NCI-H2227 (cell line): ENCODE data around the gene KIF4B.
"Not testable (repeated sequence)": the region's sequence is repeated elsewhere in the genome, so short reads cannot be mapped to it uniquely, and the experiment has no call there.

Experiments used
- DNase-seq: peaks from one replicate; lab custom pipeline; 2025; ENCODE audit not compliant: unreplicated experiment; lab: John Stamatoyannopoulos, UW

Gene KIF4B

GRCh38 chr5:155006265-155006664 lies 7.3 kb upstream of the KIF4B start:
- DNase-seq: not testable (repeated sequence)

- DNase-seq: no peak
Measured at GRCh38 chr5:155008669-155009068, 4.9 kb upstream of the KIF4B start.

GRCh38 chr5:155010881-155011280 lies 2.7 kb upstream of the KIF4B start:
- no peak for DNase-seq

DNA sequence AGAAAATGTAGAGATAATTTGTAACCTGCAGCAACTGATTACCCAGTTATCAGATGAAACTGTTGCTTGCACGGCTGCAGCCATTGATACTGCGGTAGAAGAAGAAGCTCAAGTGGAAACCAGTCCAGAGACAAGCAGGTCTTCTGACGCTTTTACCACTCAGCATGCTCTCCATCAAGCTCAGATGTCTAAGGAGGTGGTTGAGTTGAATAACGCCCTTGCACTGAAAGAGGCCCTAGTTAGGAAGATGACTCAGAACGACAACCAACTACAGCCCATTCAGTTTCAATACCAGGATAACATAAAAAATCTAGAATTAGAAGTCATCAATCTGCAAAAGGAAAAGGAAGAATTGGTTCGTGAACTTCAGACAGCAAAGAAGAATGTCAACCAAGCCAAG lies 1.7 kb downstream of the KIF4B start:
- DNase-seq: no peak

GRCh38 chr5:155017610-155018009 lies 4.1 kb downstream of the KIF4B start:
- DNase-seq: no peak

GRCh38 chr5:155019601-155020226 lies 6.2 kb downstream of the KIF4B start:
- DNase-seq: no peak

GRCh38 chr5:155021842-155022241 lies 8.3 kb downstream of the KIF4B start:
- no peak for DNase-seq

DNA sequence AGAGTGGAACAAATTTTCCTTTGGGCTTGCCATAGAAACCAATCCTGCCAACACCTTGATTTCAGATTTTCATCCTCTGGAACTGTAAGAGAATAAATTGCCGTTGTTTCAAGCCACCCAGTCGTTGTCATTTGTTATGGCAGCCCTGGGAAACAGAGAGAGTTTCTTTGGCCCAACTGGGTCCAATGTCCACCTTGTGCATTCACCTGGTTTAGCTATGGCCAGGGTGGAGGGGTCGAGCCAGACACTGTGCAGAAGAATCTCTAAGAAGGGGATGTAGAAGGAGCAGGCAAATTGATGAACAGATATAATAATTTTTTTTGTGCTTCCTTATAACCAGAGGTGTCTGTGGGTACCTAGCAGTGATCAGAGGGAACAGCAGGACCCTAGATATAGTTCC lies 9.8 kb downstream of the KIF4B start:
- DNase-seq: no peak

- no peak for DNase-seq
Measured at GRCh38 chr5:155024015-155024414, 10.5 kb downstream of the KIF4B start.

- no peak for DNase-seq
Measured at GRCh38 chr5:155025895-155026294, 12.3 kb downstream of the KIF4B start.

DNA sequence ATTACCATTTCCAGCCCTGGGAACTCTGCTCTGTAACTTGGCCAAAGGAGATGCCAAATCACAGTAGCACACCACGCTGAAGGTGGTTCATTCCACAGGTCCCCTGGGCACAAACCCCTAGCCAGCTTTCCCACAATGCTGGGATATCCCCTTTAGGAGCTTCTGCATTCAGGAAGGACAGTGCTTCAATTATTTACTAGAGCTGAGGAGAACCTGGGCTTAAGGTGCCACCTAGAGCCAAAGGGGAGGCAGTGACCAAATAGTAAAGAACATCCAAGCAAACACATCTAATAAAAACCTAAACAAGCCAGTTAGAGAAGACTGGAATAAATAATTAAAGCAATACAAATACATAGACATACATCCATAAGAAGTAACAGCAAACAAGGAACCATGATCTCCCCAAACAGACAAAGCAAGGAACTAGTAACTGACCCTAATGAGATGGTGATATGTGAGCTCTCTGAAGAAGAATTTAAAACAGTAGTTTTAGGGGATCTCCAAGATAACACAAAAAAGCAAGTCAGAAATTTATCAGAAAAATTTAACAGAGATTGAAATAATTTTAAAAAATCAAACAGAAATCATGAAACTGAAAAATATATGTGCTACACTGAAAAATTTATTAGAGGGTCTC lies 14.6 kb downstream of the KIF4B start:
- no peak for DNase-seq

DNA sequence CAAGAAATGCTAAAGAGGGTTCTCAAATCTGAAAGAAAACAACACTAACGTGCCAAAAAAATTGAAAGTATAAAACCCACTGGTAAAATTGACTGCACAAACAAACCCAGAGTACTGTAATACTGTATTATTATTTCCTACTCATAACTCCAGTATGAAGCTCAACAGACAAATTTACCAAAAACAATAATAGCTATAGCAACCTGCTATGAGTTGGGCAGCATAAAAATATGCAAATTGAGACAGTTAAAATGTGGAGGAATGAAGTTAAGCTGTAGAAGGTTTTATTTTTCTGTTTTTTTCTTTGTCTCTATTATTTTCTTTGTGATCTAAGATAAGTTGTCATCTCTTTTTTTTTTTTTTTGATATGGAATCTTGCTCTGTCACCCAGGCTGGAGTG lies 15.7 kb downstream of the KIF4B start:
- DNase-seq: no peak

DNA sequence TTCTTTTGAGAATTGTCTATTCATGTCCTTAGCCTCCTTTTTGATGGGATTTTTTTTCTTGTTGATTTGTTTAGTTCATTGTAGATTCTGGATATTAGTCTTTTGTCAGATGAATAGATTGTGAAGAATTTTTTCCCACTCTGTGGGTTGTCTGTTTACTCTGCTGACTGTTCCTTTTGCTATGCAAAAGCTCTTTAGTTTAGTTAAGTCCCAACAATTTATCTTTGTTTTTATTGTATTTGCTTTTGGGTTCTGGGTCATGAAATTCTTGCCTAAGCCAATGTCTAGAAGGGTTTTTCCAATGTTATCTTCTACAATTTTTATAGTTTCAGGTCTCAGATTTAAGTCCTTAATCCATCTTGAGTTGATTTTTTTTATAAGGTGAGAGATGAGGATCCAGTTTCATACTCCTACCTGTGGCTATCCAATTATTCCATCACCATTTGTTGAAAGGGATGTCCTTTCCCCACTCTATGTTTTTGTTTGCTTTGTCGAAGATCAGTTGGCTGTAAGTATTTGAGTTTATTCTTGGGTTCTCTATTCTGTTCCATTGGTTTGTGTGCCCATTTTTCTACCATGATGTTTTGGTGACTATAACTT lies 20.7 kb downstream of the KIF4B start:
- not testable (repeated sequence) for DNase-seq

DNA sequence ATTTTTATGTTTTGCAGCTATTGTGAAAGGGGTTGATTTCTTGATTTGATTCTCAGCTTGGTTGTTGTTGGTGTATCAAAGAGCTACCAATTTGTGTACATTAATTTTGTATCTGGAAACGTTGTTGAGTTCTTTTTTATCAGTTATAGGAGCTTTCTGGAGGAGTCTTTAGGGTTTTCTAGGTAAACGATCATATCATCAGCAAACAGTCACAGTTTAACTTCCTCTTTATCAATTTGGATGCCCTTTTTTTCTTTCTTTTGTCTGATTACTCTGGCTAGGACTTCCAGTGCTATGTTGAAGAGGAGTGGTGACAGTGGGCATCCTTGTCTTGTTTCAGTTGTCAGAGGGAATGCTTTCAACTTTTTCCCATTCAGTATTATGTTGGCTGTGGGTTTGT lies 21.5 kb downstream of the KIF4B start:
- not testable (repeated sequence) for DNase-seq

GRCh38 chr5:155040984-155041653 lies 27.6 kb downstream of the KIF4B start:
- no peak for DNase-seq

- no peak for DNase-seq
Measured at GRCh38 chr5:155044591-155044990, 31.0 kb downstream of the KIF4B start.

- DNase-seq: peak; percentile 25
Measured at GRCh38 chr5:155046591-155046990, 33.0 kb downstream of the KIF4B start.

DNA sequence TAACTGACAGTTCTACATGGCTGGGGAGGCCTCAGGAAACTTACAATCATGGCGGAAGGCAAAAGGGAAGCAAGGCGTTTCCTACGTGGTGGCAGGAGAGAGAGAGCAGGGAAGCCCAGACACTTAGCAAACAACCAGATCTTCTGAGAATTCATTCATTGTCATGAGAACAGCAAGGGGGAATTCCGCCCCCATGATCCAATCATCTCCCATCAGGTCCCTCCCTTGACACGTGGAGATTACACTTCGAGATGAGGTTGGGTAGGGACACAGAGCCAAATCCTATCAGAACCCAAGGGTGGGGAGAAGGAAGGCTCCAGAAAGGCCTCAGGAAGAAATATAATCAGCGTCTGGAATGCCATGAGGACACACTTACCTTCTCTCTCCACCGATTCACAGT lies 34.3 kb downstream of the KIF4B start:
- no peak for DNase-seq

GRCh38 chr5:155049569-155050383 lies 36.2 kb downstream of the KIF4B start:
- no peak for DNase-seq

DNA sequence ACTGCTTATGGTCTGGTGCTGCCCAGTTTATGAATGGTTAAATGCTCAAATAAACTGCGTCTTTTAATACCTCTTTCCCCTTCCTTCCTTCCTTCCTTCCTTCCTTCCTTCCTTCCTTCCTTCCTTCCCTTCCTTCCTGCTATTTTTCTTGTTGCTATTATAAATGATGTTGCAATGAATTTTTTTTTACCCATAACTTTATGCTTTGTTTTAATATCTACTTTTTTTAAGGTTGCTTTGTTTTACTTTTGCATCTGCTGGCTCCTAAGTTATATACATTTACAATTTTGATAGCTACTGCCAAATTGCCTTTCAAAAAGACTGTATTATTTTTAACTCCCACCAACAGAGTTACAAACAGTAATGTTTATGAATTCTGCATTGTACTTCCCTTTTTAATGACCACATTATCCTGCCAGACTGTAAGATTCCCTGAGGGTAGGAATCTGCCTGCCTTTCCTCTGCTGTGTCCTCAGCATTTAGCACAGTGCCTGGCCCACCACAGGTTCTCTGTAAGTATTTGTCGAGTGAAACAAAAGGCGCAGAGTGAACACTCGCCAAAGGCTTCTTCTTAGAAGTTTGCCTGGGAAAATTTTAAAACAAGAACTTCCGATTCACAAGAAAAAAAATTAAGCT lies 36.9 kb downstream of the KIF4B start:
- DNase-seq: no peak

- no peak for DNase-seq
Measured at GRCh38 chr5:155052532-155052931, 39.0 kb downstream of the KIF4B start.
